Lower lobe of right lung (tissue), 2 donors: ENCODE measurements around the gene JTB. TPM values are rescaled to one million over a fixed set of nuclear protein-coding genes. Genes with fewer than 3 reads are reported as not detected.

Experiments used
- ATAC-seq, 2 donors: fragments of 200-7000 bp; cut with Tn5 transposase; one replicate each; pipeline ENCODE4 v1.9.1; 2020 to 2022; ENCODE audit warnings: mild to moderate bottlenecking in 2 of 2, moderate library complexity in 2 of 2
- DNase-seq: peaks from one replicate; pipeline ENCODE4 v3.0.0-alpha.2; 2020
- H3K27ac ChIP-seq: fragments of 200-600 bp; one replicate; pipeline ENCODE4 v1.8.0; 2022
- H3K27me3 ChIP-seq: fragments of 200-600 bp; one replicate; pipeline ENCODE4 v1.8.0; 2022; ENCODE audit warnings: low read depth
- H3K36me3 ChIP-seq: fragments of 200-600 bp; one replicate; pipeline ENCODE4 v1.8.0; 2022; ENCODE audit warnings: mild to moderate bottlenecking
- H3K4me1 ChIP-seq: fragments of 200-600 bp; one replicate; pipeline ENCODE4 v1.8.0; 2022
- H3K4me3 ChIP-seq: fragments of 200-600 bp; one replicate; pipeline ENCODE4 v1.8.0; 2022; ENCODE audit warnings: mild to moderate bottlenecking
- H3K9me3 ChIP-seq: fragments of 200-600 bp; one replicate; pipeline ENCODE4 v1.8.0; 2022
- intact Hi-C: fragments of 100-400 bp; cut with DNase I; formaldehyde crosslinking; loops from one replicate; pipeline ENCODE4 v1.11.0; 2022
- total RNA-seq: library from RNA; stranded (reverse); fragmentation: NEBNext Ultra II Directional; extraction: Animal tissue kit (Norgen Biotek cat#: 25700); gene quantifications from one replicate; pipeline ENCODE4 v1.2.1, GENCODE V29; 2021
- TF ChIP-seq, protein P1 (sequence below): fragments of 200-600 bp; IDR thresholded peaks from one replicate; pipeline ENCODE4 v1.8.0; 2022; ENCODE audit warnings: antibody characterized with exemption, mild to moderate bottlenecking
- donor health status: DM: no; HTN: yes; CAD: no; lungs with severe emphysema.

JTB gene
- total RNA-seq, 1 donor from 2014 or later: 121 TPM

DNA sequence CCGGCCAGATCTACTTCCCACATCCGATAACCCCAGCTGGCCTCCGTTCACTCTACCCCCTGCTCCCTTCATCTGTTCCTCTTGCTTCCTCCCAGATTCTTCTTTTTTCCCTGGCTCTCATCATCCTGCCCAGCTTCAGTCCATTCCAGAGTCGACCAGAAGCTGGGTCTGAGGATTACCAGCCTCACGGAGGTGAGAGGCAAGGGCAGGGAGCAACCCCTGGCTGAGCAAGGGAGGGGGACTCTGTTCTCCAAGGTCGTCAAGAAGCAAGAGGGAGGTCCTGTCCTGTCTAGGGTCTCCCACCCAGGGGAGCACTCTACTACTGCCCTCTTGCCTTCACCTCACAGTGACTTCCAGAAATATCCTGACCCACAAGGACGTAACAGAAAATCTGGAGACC is 3.9 kb downstream of the JTB start:
- Histone ChIP-seq H3K27me3 (no peaks in the 10 kb centered on the region), H3K4me3 (no peak overlapping the region), H3K27ac (no peak overlapping the region), H3K4me1 (peaks cover 25% of the 10 kb centered on the region), H3K9me3 (no peaks in the 10 kb centered on the region), H3K36me3 (peaks cover 36% of the 10 kb centered on the region)
- intact Hi-C loops: no loop called here
- TF ChIP-seq, protein P1, sequence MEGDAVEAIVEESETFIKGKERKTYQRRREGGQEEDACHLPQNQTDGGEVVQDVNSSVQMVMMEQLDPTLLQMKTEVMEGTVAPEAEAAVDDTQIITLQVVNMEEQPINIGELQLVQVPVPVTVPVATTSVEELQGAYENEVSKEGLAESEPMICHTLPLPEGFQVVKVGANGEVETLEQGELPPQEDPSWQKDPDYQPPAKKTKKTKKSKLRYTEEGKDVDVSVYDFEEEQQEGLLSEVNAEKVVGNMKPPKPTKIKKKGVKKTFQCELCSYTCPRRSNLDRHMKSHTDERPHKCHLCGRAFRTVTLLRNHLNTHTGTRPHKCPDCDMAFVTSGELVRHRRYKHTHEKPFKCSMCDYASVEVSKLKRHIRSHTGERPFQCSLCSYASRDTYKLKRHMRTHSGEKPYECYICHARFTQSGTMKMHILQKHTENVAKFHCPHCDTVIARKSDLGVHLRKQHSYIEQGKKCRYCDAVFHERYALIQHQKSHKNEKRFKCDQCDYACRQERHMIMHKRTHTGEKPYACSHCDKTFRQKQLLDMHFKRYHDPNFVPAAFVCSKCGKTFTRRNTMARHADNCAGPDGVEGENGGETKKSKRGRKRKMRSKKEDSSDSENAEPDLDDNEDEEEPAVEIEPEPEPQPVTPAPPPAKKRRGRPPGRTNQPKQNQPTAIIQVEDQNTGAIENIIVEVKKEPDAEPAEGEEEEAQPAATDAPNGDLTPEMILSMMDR: no peak
- no peak for DNase-seq
- no peak for ATAC-seq

DNA sequence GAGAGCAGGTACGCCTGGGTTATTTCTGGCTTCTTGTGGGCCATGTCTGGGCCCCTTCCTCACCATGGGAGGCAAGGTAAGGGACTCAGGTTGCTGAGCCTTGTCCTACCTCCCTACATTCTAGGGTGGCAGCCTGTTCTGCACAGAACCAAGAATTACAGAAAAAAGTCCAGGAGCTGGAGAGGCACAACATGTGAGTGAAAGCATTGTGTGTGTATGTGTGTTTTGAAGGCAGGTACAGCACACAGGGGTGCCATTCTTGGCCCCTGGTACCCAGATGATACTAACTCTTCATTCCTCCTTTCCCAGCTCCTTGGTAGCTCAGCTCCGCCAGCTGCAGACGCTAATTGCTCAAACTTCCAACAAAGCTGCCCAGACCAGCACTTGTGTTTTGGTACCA is 4.4 kb downstream of the JTB start:
- ATAC-seq: no peak
- intact Hi-C loops: no loop called here
- H3K9me3 ChIP-seq: no peaks in the 10 kb centered on the region
- DNase-seq: no peak
- peaks cover 36% of the 10 kb centered on the region for H3K36me3 ChIP-seq
- H3K4me3 ChIP-seq: no peak overlapping the region
- no peaks in the 10 kb centered on the region for H3K27me3 ChIP-seq
- H3K27ac ChIP-seq: no peak overlapping the region
- TF ChIP-seq, protein P1: no peak
- peaks cover 25% of the 10 kb centered on the region for H3K4me1 ChIP-seq

DNA sequence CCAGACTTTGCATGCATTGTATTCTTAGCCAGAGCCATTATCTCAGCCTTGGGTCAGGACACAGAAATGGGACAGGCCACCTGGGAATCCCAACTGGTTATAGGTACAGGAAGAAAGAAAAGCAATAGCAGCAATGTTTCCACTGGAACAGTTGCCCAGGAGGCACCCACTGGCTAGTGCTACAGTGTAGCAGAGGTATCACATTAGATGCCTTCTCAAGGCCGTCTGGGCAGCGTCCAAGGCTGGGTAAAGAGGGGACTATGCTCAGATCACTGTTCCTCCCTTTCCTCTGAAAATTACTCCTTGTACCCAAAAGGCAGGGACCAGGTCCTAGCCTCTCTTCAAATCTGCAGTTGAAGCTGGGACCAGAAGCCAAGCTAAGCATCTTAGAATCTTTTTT is 7.1 kb downstream of the JTB start:
- TF ChIP-seq, protein P1: no peak
- peaks cover 24% of the 10 kb centered on the region for H3K4me1 ChIP-seq
- no peak for ATAC-seq

DNA sequence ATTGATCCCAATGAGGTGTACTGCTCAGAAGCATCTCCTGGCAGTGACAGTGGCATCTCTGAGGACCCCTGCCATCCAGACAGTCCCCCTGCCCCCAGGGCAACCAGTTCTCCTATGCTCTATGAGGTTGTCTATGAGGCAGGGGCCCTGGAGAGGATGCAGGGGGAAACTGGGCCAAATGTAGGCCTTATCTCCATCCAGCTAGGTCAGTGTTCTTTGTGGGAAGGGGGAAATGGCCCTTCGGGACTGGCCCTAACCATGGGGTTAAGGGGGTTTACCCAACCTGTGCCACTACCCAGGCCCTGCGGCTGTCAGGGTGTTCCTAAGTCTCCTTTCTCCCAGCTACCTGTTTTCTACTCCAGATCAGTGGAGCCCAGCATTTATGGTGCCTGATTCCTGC is 8.5 kb downstream of the JTB start:
- H3K36me3 ChIP-seq: peaks cover 14% of the 10 kb centered on the region
- peak overlapping the region; percentile 73 for H3K4me3 ChIP-seq
- TF ChIP-seq, protein P1: no peak
- ATAC-seq (no peak), DNase-seq (no peak)
- no peaks in the 10 kb centered on the region for H3K27me3 ChIP-seq
- intact Hi-C loops: no loop called here
- no peaks in the 10 kb centered on the region for H3K9me3 ChIP-seq
- H3K4me1 ChIP-seq: peaks cover 33% of the 10 kb centered on the region
- no peak overlapping the region for H3K27ac ChIP-seq

More for the DNA sequence above, 7.1 kb downstream of the JTB start:
- Histone ChIP-seq H3K4me3 (no peak overlapping the region), H3K36me3 (peaks cover 28% of the 10 kb centered on the region), H3K27me3 (no peaks in the 10 kb centered on the region), H3K9me3 (no peaks in the 10 kb centered on the region), H3K27ac (no peak overlapping the region)
- intact Hi-C loops: no loop called here
- no peak for DNase-seq

DNA sequence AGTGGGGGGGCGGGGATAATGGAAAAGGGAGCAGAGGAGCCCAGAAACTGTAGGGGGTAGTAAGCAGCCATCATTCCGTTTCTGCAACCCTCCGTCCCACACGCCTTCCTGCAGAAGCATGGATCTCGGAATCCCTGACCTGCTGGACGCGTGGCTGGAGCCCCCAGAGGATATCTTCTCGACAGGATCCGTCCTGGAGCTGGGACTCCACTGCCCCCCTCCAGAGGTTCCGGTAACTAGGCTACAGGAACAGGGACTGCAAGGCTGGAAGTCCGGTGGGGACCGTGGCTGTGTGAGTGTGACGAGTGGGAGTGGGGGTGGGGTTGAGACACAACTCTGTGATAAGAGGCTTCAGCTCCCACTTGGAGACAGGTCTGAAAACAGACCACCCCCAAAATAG is 9.1 kb downstream of the JTB start:
- DNase-seq (no peak), ATAC-seq (no peak)
- Histone ChIP-seq H3K4me1 (peaks cover 34% of the 10 kb centered on the region), H3K9me3 (no peaks in the 10 kb centered on the region), H3K4me3 (peak overlapping the region; percentile 73), H3K27ac (peak overlapping the region; percentile 94), H3K36me3 (peaks cover 9% of the 10 kb centered on the region), H3K27me3 (no peaks in the 10 kb centered on the region)
- TF ChIP-seq, protein P1: no peak
- intact Hi-C loops: no loop called here

DNA sequence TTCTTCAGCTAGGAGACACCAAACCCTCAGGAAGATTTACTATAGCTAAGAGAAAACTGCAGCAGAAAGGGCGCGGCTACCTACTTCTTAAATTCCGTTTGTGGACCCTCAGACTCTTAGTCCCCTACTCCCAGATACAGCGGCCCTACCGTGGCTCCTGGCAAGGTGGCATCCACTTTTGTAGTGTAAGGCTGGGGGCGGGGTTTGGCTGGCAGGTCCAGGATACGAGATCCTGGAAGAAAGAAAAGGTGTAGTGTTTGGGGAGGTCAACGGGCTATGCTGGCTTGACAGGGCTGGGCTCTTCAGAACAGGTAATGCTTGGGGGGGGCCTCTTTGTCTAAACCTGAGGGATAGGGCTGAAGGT is 9.5 kb downstream of the JTB start:
- Histone ChIP-seq H3K27ac (peak overlapping the region; percentile 94), H3K36me3 (peaks cover 4% of the 10 kb centered on the region), H3K4me1 (peaks cover 34% of the 10 kb centered on the region), H3K27me3 (no peaks in the 10 kb centered on the region), H3K4me3 (peak overlapping the region; percentile 73), H3K9me3 (no peaks in the 10 kb centered on the region)
- DNase-seq (peak; percentile 79), ATAC-seq (no peak)
- intact Hi-C loops: no loop called here
- TF ChIP-seq, protein P1: no peak
